Measurements from ENCODE around the gene ARHGEF16.

GRCh38 chr1:3436901-3437300 is 17.6 kb upstream of the ARHGEF16 start:
- no peak for TF ChIP-seq EZH2 (optimal IDR thresholded peaks at IDR 0.05; ENCODE audit: low read depth, low read length)
- no peak for TF ChIP-seq CTCF (IDR thresholded peaks at IDR 0.05; ENCODE audit: low read length)
- no peak for TF ChIP-seq EZH2phosphoT487 (IDR thresholded peaks at IDR 0.05; ENCODE audit: low read length)
